Hepatocyte (in vitro differentiated cells): ENCODE measurements around the gene TRIM36.

Experiments used
- CTCF ChIP-seq: fragments of 200-600 bp; sonication (generic); IDR thresholded peaks from 2 replicates; pipeline ENCODE4 v1.5.1; 2016; ENCODE audit warnings: antibody characterized with exemption, mild to moderate bottlenecking; ENCODE audit not compliant: poor library complexity
- EZH2 ChIP-seq: fragments of 200-600 bp; sonication (generic); IDR thresholded peaks from 2 replicates; pipeline ENCODE4 v1.6.1; 2016; ENCODE audit warnings: antibody characterized with exemption, mild to moderate bottlenecking, borderline replicate concordance
- EZH2phosphoT487 ChIP-seq: fragments of 200-600 bp; sonication (generic); IDR thresholded peaks from one replicate; pipeline ENCODE4 v1.6.1; 2018; ENCODE audit warnings: antibody characterized with exemption, mild to moderate bottlenecking, low read depth, moderate library complexity; ENCODE audit not compliant: unreplicated experiment, severe bottlenecking

GRCh38 chr5:115079924-115080623 lies 89.6 kb downstream of the TRIM36 start:
- TF ChIP-seq CTCF, result no peak
- no peak for TF ChIP-seq EZH2
- no peak for TF ChIP-seq EZH2phosphoT487
